Neural cell (in vitro differentiated cells): ENCODE measurements around the gene ADK. TPM values are rescaled to one million over a fixed set of nuclear protein-coding genes. Genes with fewer than 3 reads are reported as not detected.

Experiments
- H2AFZ ChIP-seq: fragments of 200-600, 300-800 bp; sonication (generic), shearing (Covaris generic); 2 replicates; pipeline ENCODE4 v1.6.0; 2014; ENCODE audit warnings: low read depth, mild to moderate bottlenecking, antibody characterized with exemption, low read length, moderate library complexity
- H3F3A ChIP-seq: fragments of 200-600 bp; shearing (Covaris generic); 2 replicates; pipeline ENCODE4 v1.6.1; 2016; ENCODE audit warnings: mild to moderate bottlenecking, moderate library complexity, mixed read lengths, antibody characterized with exemption, low read length; ENCODE audit not compliant: insufficient read depth, poor library complexity, severe bottlenecking
- H3K27ac ChIP-seq: fragments of 200-600, 300-800 bp; sonication (generic), shearing (Covaris generic); 2 replicates; pipeline ENCODE4 v1.5.1; 2014; ENCODE audit warnings: mild to moderate bottlenecking, low read length, moderate library complexity
- H3K27me3 ChIP-seq: fragments of 300-800, 200-600 bp; sonication (generic), shearing (Covaris generic); 2 replicates; pipeline ENCODE4 v1.6.0; 2014; ENCODE audit warnings: mild to moderate bottlenecking, low read depth, low read length, moderate library complexity; ENCODE audit not compliant: insufficient read depth
- H3K36me3 ChIP-seq: fragments of 300-800, 200-600 bp; sonication (generic), shearing (Covaris generic); 2 replicates; pipeline ENCODE4 v1.5.1; 2014; ENCODE audit warnings: mild to moderate bottlenecking, antibody characterized with exemption, low read length, moderate library complexity; ENCODE audit not compliant: insufficient read depth
- H3K4me2 ChIP-seq: fragments of 300-800, 200-600 bp; sonication (generic), shearing (Covaris generic); 2 replicates; pipeline ENCODE4 v1.6.0; 2014; ENCODE audit warnings: mild to moderate bottlenecking, low read length
- H3K4me3 ChIP-seq: fragments of 300-800, 200-600 bp; sonication (generic), shearing (Covaris generic); 2 replicates; pipeline ENCODE4 v1.5.1; 2014; ENCODE audit warnings: mild to moderate bottlenecking, low read length, moderate library complexity
- H3K79me2 ChIP-seq: fragments of 200-600 bp; shearing (Covaris generic); replicated peaks from 2 replicates; pipeline ENCODE4 v1.6.0; 2014; ENCODE audit warnings: mild to moderate bottlenecking, low read length, moderate library complexity; ENCODE audit not compliant: insufficient read depth
- H3K9ac ChIP-seq: fragments of 300-800, 200-600 bp; sonication (generic), shearing (Covaris generic); 2 replicates; pipeline ENCODE4 v1.6.1; 2016; ENCODE audit warnings: mild to moderate bottlenecking, low read length, mixed read lengths
- H3K9me2 ChIP-seq: fragments of 200-600 bp; shearing (Covaris generic); 2 replicates; pipeline ENCODE4 v1.6.1; 2016; ENCODE audit warnings: mild to moderate bottlenecking, low read length, mixed read lengths; ENCODE audit not compliant: insufficient read depth
- H3K9me3 ChIP-seq: fragments of 200-600, 300-800 bp; sonication (generic), shearing (Covaris generic); 2 replicates; pipeline ENCODE4 v1.6.1; 2016; ENCODE audit warnings: mild to moderate bottlenecking, mixed run types, low read length, moderate library complexity, mixed read lengths
- H4K20me1 ChIP-seq: fragments of 200-600 bp; shearing (Covaris generic); 2 replicates; pipeline ENCODE4 v1.6.1; 2016; ENCODE audit warnings: mild to moderate bottlenecking, mixed run types; ENCODE audit not compliant: insufficient read depth
- EP300 ChIP-seq: fragments of 450-650 bp; conservative IDR thresholded peaks from 2 replicates; pipeline ENCODE4 v1.6.1; 2014; ENCODE audit warnings: antibody characterized with exemption, mild to moderate bottlenecking, moderate library complexity; ENCODE audit not compliant: poor library complexity, severe bottlenecking
- EZH2 ChIP-seq: fragments of 200-600, 300-800 bp; shearing (Covaris generic), sonication (generic); IDR thresholded peaks from 2 replicates; pipeline ENCODE4 v1.6.1; 2014; ENCODE audit warnings: antibody characterized with exemption, low read length, borderline replicate concordance, mild to moderate bottlenecking; ENCODE audit not compliant: insufficient read depth, poor library complexity, severe bottlenecking
- MXI1 ChIP-seq: fragments of 450-650 bp; conservative IDR thresholded peaks from 2 replicates; pipeline ENCODE4 v1.6.1; 2014; ENCODE audit warnings: antibody characterized with exemption, mild to moderate bottlenecking; ENCODE audit not compliant: poor library complexity, severe bottlenecking
- POLR2AphosphoS5 ChIP-seq: IDR thresholded peaks from 2 replicates; pipeline ENCODE4 v1.6.1; 2012
- RAD21 ChIP-seq: fragments of 450-650 bp; conservative IDR thresholded peaks from 2 replicates; pipeline ENCODE4 v1.6.1; 2014; ENCODE audit warnings: antibody characterized with exemption, mild to moderate bottlenecking, moderate library complexity
- SMC3 ChIP-seq: fragments of 450-650 bp; conservative IDR thresholded peaks from 2 replicates; pipeline ENCODE4 v1.6.1; 2014; ENCODE audit warnings: antibody characterized with exemption, mild to moderate bottlenecking, moderate library complexity; ENCODE audit not compliant: poor library complexity
- TAF1 ChIP-seq: IDR thresholded peaks from 2 replicates; pipeline ENCODE4 v1.6.1; 2012; ENCODE audit warnings: low read depth
- polyA plus RNA-seq: library from polyadenylated mRNA; depleted of rRNA; stranded (reverse); fragments of >200 nt; gene quantifications from 2 replicates; pipeline ENCODE4 v1.2.3, GENCODE V29; 2014
- TF ChIP-seq, protein P1 (sequence below): fragments of 450-650 bp; IDR thresholded peaks from 2 replicates; pipeline ENCODE4 v1.5.1; 2014; ENCODE audit warnings: antibody characterized with exemption, mild to moderate bottlenecking, moderate library complexity; ENCODE audit not compliant: poor library complexity, severe bottlenecking
- TF ChIP-seq, protein P2 (sequence below): IDR thresholded peaks from 2 replicates; pipeline ENCODE4 v1.6.1; 2012; ENCODE audit warnings: borderline replicate concordance

The ADK gene
- polyA plus RNA-seq, 1 donor from 2014 or later: 19.5 TPM

DNA sequence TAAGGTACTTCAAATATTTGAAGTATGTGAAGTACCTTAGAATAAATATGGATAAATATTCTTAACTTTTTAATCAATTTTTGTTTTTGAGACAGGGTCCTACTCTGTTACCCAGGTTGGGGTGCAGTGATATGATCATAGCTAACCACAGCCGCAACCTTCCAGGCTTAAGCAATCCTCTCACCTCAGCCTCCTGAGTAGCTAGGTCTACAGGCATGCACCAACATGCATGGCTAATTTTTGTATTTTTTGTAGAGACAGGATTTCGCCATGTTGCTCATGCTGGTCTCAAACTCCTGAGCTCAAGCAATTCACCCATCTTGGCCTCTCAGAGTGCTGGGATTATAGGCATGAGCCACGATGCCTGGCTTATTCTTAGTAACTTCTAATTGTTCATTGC lies 555.9 kb downstream of the ADK start:
- Histone ChIP-seq H3K4me2 (no peak overlapping the region), H3K79me2 (no peaks in the 10 kb centered on the region), H4K20me1 (no peaks in the 10 kb centered on the region), H3F3A (no peaks in the 10 kb centered on the region), H3K4me3 (no peak overlapping the region), H3K27me3 (no peaks in the 10 kb centered on the region), H3K9ac (no peak overlapping the region), H2AFZ (no peak overlapping the region), H3K36me3 (no peaks in the 10 kb centered on the region), H3K9me3 (no peaks in the 10 kb centered on the region), H3K27ac (no peak overlapping the region), H3K9me2 (no peaks in the 10 kb centered on the region)
- TF ChIP-seq EP300 (no peak), TAF1 (no peak), POLR2AphosphoS5 (no peak)
- TF ChIP-seq, protein P1, sequence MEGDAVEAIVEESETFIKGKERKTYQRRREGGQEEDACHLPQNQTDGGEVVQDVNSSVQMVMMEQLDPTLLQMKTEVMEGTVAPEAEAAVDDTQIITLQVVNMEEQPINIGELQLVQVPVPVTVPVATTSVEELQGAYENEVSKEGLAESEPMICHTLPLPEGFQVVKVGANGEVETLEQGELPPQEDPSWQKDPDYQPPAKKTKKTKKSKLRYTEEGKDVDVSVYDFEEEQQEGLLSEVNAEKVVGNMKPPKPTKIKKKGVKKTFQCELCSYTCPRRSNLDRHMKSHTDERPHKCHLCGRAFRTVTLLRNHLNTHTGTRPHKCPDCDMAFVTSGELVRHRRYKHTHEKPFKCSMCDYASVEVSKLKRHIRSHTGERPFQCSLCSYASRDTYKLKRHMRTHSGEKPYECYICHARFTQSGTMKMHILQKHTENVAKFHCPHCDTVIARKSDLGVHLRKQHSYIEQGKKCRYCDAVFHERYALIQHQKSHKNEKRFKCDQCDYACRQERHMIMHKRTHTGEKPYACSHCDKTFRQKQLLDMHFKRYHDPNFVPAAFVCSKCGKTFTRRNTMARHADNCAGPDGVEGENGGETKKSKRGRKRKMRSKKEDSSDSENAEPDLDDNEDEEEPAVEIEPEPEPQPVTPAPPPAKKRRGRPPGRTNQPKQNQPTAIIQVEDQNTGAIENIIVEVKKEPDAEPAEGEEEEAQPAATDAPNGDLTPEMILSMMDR: no peak

DNA sequence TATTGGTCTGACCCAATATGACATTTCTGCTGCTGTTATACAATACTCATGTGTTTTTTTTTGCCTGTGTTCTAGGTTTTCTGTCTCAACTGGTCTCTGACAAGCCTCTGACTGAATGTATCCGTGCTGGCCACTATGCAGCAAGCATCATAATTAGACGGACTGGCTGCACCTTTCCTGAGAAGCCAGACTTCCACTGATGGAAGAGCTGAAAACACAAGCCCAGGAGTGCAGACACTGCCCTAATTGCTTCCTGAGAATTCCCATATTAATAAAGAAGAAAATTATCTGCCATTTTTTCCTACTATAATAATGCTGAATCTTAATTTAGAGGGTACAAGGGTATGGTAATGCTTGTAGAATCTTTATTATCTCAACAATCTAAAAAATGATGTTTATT lies 557.2 kb downstream of the ADK start:
- no peaks in the 10 kb centered on the region for H3K9me2 ChIP-seq
- no peaks in the 10 kb centered on the region for H3F3A ChIP-seq
- TF ChIP-seq POLR2AphosphoS5 (no peak), MXI1 (no peak), SMC3 (no peak), EZH2 (no peak), EP300 (no peak), RAD21 (no peak), TAF1 (no peak)
- TF ChIP-seq, protein P1: no peak
- TF ChIP-seq, protein P2, sequence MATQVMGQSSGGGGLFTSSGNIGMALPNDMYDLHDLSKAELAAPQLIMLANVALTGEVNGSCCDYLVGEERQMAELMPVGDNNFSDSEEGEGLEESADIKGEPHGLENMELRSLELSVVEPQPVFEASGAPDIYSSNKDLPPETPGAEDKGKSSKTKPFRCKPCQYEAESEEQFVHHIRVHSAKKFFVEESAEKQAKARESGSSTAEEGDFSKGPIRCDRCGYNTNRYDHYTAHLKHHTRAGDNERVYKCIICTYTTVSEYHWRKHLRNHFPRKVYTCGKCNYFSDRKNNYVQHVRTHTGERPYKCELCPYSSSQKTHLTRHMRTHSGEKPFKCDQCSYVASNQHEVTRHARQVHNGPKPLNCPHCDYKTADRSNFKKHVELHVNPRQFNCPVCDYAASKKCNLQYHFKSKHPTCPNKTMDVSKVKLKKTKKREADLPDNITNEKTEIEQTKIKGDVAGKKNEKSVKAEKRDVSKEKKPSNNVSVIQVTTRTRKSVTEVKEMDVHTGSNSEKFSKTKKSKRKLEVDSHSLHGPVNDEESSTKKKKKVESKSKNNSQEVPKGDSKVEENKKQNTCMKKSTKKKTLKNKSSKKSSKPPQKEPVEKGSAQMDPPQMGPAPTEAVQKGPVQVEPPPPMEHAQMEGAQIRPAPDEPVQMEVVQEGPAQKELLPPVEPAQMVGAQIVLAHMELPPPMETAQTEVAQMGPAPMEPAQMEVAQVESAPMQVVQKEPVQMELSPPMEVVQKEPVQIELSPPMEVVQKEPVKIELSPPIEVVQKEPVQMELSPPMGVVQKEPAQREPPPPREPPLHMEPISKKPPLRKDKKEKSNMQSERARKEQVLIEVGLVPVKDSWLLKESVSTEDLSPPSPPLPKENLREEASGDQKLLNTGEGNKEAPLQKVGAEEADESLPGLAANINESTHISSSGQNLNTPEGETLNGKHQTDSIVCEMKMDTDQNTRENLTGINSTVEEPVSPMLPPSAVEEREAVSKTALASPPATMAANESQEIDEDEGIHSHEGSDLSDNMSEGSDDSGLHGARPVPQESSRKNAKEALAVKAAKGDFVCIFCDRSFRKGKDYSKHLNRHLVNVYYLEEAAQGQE: no peak
- no peaks in the 10 kb centered on the region for H3K79me2 ChIP-seq
- H2AFZ ChIP-seq: no peak overlapping the region
- H3K36me3 ChIP-seq: no peaks in the 10 kb centered on the region
- no peaks in the 10 kb centered on the region for H4K20me1 ChIP-seq
- no peaks in the 10 kb centered on the region for H3K27me3 ChIP-seq
- H3K4me2 ChIP-seq: no peak overlapping the region
- H3K9ac ChIP-seq: no peak overlapping the region
- H3K4me3 ChIP-seq: no peak overlapping the region
- no peaks in the 10 kb centered on the region for H3K9me3 ChIP-seq
- no peak overlapping the region for H3K27ac ChIP-seq
